GM21528 (cell line): Measurements from ENCODE around the gene BTBD9.

Experiments
- ATAC-seq: cut with Tn5 transposase; IDR thresholded peaks from one replicate; pipeline ENCODE4 v1.9.1; 2021; ENCODE audit warnings: mild to moderate bottlenecking, moderate library complexity; ENCODE audit not compliant: unreplicated experiment, low FRiP score

BTBD9 gene

DNA sequence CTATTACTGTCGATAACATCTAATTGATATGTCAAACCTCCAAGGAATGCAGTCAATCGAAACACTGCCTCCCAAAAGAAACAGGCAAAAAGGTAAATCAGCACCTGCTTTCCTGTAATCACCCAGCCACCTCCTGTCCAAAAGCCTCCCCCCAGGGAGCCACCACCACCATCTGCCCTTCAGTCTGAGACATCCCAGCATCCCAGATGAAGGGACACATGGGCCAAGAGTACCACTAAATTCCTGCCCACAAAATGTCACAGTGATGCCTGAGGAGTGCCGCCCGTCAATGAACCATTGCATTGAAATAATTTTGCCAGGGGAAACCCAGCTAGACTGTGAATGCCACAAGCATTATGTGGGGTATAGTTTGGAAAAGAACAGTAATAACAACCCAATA lies 418.5 kb downstream of the BTBD9 start:
- ATAC-seq, result no peak

DNA sequence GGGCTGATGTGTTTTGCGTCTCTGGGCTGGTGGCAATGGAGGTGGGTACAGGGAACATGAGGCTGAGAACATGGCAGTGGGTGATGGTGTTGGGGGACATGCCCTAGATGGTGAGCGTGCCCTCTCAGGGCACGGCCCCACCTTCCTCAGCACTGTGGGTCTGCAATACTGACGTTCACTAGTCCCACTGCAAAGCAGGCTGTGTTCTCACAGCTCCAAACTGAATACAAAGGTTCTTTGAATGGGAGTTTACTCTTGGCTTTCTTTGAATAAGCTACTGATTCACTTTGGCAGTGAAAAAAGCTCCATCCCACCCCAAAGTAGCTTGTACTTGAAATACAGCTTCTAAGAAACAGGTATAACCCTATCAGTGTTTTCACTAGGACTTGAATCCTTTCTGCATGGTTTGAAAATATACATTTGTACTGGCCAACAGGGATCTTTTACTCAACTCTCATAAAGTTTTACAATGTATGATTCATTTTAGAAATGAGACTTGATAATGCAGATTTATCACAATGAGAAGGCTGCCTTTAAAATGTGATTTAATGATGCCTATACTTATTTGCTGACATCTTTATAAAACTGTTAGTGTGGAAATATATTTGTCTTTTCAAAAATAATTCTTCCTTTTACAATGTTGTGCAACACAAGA lies 419.5 kb downstream of the BTBD9 start:
- no peak for ATAC-seq

DNA sequence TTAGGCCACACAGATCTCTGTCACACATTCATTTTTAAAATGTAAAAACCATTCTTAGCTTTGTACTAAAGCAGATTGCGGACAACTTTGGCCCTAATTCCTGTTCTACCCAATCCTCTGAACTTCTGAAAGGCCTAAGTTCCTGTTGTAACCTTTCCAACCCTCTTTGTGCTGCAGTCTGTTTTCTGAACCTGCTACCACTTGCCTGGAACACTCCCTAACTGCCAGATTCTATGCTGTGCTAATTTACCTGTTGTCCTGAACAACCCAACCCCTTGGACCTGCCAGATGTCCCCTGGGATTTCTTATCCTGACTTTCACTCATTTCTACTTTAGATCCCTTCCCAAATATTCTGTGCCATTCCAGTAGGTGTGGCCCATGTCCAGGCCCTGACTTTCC lies 421.5 kb downstream of the BTBD9 start:
- ATAC-seq, result no peak

DNA sequence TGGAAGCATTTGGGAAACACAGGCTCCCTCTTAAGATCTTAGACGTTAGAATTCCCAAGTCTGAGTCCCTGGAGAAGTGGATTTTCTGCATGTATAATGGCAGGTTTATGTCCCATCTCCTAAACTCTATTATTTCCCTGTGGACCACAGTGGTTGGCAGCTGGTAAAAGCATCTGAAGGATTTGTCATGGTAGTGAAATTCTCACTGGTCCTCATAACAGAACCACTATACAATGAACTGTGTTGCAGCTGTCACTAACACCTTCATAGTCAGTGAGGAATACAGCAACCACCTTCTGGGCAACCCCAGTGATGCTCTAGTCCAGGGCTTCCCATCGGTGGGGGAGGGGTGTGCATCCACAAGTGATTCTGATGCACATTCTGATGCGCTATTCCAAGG lies 423.3 kb downstream of the BTBD9 start:
- no peak for ATAC-seq

DNA sequence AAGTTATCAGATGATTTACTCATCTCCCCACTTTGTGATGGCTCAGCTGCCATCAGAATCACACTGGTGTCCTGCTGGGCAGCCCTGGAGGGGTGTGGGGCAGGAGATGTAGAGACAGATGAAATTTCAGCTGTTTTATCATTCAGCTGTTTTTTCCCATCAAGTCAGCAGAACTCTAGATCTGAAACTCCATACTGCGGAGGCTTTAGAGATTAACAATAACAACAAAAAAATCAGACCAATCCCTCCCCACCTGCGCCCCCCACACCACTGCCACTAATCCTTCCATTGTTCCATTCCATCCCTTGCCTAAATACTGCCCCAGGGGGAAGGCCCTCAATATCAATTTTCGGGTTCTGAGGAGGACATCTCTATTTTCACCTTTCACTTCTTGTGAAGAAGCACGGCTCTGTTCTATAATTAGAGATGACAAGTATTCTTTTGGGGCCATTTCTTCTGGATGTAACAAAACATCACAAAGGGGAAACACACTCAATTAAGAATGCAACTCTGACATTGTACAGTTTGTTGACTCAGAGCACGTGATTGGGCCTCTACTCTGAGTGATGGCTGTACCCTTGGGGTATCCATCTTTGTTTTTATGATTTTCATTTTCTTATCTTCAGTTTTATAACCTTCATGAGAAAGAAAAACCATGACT lies 423.9 kb downstream of the BTBD9 start:
- no peak for ATAC-seq

DNA sequence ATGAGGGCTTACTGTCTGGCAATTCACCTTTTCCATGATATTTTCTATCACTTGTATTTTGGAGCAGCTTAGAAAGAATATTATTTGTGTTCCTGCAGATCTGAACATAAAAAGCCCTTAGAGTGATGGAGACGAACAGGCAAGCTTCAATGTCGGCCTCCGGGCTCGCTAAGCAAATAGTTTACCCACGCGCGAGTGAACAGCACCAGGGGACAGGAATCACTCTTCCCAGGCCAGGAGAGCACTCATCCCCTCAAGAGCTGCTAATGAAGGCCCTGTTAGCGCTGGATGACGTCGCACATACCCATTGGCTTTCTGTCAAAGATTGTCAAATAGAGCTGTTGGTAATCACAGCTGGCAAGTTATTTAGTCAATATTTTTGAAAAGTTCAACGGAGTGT lies 424.5 kb downstream of the BTBD9 start:
- no peak for ATAC-seq

DNA sequence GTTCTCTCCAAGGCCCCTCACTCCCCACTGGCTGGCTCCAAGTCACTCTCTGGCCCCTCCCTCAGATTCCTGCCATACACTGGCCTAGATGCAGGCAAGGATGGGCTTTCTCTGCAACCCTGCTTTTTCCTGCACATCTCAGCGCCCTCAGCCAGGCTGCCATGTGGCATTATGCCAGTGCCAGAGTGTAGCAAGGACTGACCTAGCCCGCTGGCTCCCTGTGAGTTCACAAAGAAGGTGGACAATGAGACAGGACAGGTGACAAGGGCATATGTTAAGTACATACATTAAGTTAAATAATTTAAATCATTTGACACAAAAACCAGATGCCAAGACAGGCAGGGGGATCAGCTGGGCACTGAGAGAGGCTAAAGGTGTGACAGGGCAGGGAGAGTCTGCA lies 425.6 kb downstream of the BTBD9 start:
- ATAC-seq, result no peak

DNA sequence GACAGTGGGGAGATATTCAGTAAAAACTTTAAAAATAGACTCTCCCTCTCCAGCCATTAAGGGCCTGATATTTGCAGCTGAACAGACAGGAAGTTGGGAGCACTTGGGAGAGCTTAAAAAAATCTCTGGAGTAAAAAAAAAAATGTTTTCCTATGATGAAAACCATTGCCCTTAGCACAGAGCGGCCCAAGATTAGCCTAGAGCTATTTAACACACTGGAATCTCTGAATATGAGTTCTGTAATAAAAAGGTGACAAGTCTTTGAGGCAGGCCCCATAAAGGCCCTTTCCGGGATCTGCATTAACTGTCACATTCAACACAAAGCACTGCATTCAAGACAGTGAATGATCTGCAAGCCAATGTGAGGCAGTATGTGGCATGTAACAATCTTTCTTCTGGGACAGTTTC lies 426.5 kb downstream of the BTBD9 start:
- ATAC-seq, result no peak

DNA sequence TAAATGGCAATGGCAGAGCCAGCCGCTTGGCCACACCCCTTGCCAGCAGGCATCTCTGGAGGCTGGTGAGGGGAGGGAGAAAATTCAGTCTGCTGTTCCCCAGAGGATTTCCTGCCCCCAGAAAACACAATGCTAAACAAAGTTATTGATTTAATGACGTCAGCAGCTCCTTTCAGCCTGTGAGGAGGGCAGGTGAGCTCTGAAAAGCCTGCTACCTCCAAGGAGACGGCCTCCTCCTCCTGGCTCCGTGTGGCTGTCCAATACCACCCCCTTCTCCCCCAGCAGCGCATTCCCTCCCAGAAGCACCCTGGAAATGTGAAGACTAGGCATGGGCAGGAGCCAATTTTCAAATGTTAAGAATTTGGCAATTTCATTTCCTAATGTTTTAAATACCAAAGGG lies 427.1 kb downstream of the BTBD9 start:
- no peak for ATAC-seq

DNA sequence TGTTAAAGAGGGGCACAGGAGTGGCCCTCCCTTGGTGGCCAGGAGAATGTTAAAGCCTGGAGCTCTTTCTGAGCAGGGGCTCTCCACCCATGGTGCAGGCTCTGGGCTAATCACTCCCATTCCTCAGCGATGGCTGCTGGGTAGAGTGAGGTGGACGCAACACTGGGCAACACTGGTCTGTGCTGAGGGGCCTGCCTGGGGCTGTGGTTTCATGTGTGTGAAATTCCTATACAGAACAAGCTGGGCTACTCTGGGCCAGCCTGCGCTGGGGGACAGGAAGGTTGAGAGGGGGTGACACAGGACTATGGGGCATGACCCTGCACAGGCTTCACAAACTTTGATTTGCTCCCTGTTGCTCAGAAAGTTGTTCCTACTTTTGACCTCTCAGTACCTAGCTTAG lies 427.6 kb downstream of the BTBD9 start:
- no peak for ATAC-seq

DNA sequence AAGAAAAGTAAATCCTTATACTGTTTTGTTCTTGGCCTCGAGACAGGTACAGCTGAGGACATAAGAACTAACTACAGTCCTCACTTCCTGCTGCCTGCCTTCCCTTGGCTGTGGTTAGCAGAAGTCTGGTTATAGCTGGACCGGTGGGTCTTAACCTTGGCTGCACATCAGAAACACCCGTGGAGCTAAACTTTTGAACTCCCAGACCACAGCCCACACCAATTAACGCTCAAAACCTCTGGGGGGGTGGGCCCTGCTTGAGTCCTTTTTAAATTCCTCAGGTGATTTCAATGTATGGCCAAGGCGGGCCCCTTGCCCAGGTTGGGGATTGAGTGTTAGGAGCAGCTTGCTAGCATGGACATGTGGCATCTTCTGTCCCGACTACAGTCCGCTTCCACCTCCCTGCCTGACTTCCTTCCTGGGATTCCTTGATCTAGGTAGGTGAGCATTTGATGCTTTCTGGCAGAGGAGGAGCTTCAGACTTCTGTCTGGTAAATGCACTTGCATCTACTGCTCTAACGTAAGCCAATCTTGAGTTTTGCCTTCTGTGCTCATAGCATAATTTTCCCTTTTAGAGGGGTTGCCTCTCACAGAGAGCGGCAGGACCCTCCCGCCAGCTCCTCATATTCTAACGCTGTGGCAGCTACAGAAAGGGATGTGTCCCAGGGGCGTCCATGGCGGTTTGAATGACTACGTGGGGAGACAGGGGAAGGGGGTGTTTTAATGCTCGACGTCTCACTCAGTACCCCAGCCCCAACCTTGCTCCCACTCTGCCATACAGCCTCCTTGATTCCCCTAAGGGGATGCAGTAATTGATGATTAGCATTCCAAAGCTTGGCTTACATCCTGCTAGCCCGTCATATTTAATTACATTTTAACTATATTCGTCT lies 430.1 kb downstream of the BTBD9 start:
- no peak for ATAC-seq

DNA sequence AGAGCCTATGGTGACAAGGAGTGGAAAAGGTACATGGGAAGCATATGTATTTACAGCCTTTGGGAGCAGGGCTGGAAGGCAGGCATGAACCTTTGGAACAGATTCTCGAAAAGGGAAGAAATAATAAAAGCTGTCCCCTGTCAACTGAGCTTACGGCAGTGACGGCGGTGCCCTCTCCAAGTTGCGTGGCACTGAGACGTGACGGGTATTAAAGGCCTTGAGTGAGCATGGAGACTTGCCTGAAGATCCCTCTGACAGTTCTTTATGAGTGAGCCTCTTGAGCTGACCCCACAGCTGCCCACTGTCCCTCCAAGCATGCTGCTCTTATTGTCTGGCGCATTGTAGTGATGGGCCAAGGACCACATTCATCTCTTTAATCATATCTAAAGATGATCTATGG lies 431.7 kb downstream of the BTBD9 start:
- no peak for ATAC-seq

DNA sequence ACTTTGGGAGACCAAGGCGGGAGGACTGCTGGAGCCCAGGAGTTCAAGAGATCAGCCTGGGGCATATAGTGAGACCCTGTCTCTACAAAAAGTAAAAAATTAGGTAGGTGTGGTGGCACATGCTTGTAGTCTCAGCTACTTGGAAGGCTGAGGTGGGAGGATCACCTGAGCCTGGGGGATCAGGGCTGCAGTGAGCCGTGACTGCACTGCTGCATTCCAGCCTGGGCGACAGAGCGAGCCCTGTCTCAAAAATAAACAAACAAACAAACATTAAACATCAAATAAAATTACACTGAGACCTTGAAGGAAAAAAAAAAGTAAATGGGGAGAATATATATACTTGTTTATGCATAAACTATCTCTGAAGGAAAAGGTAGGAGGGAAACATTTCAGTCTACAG lies 432.4 kb downstream of the BTBD9 start:
- no peak for ATAC-seq

DNA sequence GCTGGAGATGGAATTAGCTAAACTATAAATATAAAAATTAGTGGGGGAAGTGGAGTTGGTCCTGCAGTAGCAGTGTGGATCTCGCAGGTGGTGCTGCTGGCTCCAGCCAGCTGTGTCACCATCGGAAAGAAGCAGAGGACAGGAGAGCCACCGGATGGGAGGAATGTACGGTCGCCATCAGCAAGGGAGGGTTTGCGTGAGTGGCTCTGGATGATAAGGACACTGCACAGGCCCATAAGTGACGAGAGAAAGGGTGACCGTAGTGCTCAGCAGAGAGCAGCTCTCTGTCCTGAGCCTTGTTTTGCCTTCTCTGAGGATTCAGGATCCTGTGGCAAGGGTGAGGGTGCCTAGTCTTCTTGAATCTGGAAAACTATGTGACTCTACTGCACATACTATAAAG lies 441.5 kb downstream of the BTBD9 start:
- ATAC-seq, result no peak

DNA sequence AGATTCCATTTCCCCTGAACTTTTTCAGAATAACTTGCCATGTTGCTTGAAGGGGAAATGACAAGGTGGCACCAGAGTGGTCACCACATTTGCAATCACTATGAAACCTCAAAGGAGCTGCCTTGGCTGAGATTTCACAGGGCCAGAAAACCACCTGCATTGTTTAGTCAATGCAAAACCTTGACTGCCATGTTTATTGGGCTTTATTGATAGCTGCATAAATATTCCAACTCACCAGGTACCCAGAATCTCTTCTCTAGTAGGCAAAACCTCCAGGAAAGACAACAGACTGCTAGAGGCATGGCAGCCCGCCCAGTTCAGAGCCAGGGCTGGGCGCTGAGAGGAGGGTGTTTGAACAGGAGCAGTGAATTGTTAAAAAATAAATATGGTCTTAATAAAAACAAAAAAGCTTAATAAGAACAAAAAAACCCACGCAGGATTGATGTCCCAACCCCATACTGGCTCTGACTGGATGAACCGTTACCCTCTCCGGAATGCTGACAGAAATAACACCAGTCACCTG lies 444.6 kb downstream of the BTBD9 start:
- no peak for ATAC-seq

DNA sequence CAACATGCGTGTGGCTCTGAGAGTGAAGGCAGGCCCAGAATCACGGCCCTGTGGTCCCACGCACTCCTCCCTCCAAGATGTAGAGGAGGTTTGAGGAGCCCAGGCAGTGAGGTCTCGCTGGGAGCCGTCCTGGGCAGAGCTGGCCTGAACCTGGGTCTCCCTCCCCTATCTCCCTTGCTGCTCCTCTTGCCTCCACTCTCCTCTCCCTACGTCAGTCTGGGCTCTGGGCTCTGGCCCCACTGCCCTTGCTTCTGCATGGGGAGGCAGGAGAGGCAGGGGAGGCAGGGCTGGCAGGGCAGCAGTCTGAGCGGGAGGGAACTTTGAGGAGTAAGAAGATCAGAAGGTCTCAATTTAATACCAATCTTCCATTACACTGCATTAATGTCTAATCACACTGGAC lies 445.1 kb downstream of the BTBD9 start:
- ATAC-seq, result no peak

DNA sequence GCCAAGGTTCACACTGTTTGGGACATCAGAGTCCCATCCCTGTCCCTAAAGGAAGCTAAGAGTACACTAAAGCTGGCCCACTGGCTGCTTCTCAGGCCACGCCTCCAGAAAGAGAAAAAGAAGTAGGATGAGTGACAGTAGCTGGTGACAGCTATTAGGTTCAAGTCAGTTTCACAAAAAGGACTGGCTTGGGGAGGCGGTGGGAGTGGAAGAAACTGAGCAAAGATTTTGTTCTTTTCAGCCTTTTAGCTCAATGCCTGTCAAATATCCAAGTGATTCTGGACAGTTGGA lies 445.5 kb downstream of the BTBD9 start:
- ATAC-seq, result no peak

DNA sequence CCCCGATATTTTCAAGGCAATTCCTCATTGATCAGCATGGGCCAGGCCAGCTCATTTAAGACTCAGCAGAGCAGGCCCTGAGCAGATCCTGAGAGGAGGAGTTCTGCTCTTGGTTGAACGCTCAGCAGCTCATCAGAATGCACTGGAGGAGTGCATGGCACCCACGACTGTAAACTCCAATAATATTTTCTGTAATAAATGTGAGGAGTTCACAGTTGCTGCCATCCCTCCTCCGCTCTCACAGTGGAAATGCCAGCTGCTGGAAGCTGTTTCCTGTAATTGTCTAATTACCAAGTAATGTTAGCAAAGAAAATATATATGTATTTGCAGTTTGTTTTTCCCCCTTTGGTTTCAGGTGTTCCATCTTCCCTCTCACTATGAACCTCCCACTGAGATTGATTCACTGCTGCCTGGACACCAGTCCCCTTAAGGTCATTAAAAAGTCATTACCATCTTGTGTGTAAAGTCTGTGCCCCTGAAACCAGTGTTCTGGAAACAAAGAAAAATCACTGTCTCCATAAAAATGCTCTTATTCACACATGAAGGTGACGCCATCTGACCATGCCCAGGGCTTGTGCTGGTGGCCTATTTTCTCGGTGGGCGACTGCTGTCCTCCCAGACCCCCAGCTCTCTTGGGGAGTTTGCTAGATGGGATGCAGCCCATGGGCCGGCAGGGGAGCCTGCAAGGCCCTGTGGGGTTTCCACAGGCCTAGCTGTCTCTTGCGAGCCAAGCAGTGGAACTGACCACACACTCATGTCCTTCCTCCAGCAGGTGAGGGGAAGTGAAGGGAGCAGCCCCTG lies 446.0 kb downstream of the BTBD9 start:
- ATAC-seq, result no peak

DNA sequence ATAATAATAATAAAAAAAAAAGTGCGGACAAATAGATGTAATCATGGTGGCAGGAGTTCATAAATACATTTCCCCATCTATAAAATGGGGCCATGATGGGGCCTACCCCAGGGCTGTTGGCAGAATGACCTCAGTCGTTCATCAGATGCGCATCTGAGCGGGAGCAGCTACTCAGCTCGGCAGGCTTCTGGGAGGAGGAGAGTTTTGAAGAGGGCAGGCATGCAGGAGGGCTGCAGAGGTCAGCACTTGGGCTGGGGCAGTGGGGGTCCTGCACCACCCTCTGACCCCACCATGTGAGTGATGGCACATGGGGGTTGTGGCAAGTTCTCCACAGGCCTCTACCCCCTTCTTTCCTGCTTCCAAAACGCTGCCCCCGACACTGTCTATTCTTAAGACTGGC lies 446.7 kb downstream of the BTBD9 start:
- ATAC-seq, result no peak

DNA sequence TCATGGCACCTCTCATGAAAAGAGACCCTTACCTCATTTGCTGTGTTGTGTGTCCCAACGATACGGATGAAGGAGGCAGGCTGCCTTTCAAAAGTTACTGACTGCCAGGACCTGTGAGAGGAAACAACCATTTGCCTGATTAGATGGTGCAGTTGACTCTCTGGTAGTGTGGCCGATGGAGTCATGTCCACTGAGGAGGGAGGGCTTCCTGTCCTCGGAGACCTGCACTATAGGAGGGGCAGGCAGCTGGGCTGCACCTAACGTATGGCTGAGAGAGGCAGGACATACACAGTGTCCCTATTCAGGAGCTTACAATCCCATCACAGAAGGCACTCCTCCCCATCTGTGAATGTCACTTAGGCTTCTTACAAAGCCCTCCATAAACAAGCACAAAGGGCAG lies 447.2 kb downstream of the BTBD9 start:
- no peak for ATAC-seq

DNA sequence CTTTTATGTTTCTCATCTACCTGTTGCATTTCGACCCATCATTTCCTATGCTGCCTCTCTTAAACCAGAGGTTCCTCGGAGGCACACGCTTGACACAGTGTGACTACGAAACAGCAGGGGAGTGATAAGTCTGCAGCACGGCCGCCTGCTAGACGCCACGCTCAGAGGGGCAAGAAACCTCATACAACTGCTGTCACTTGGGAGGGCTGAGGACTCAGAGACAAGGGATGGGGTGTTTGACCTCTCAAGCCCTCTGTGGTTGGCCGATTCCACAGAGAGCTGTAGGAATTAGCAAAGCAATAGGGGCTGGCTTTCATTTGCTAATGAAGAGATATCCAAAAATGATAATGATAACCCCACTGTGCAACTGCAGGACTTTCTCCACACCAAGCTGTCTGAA lies 447.7 kb downstream of the BTBD9 start:
- no peak for ATAC-seq
